Fibroblast of the aortic adventitia (primary cell): ENCODE measurements around the gene CHST8. TPM values are rescaled to one million over a fixed set of nuclear protein-coding genes. Genes with fewer than 3 reads are reported as not detected.
"Not testable (repeated sequence)": the region's sequence is repeated elsewhere in the genome, so short reads cannot be mapped to it uniquely, and the experiment has no call there.

Experiments used
- DNase-seq: peaks from one replicate; pipeline ENCODE4 v3.0.0-alpha.2; 2010; ENCODE audit warnings: low read depth
- H3K4me3 ChIP-seq: 2 replicates; pipeline ENCODE4 v1.5.1; 2011; ENCODE audit warnings: low read depth, mild to moderate bottlenecking, control low read depth, low read length, moderate library complexity
- total RNA-seq: library from RNA; depleted of rRNA; stranded (reverse); fragments of >200 nt; gene quantifications from 2 replicates; pipeline ENCODE4 v1.2.3, GENCODE V29; 2012; ENCODE audit warnings: low replicate concordance
- TF ChIP-seq, protein P1 (sequence below): IDR thresholded peaks from 2 replicates; pipeline ENCODE4 v1.5.1; 2011; ENCODE audit warnings: mild to moderate bottlenecking, low read length, control low read depth, inconsistent platforms; ENCODE audit not compliant: insufficient read depth

CHST8 gene
- total RNA-seq, 1 donor: not detected

DNA sequence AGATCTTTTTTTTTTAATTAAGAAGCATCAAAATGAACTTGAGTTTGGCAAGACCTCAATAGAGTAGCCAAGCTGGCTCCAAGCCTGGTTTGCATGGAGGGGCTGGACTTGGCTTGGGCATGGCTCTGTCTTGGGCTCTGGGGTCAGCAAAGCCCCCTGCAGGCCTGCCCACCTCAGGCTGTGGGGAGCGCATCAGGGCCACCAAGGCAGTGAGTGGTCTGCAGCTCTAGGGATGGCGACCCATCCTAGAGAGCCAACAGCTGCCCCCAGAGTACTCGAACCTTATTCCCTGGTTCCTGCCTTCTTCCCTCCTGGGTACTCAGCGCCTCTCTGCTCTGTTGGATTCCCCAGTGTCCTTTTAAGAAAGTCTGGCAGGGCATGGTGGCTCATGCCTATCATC, 5.4 kb upstream of the CHST8 start:
- no peak for DNase-seq
- TF ChIP-seq, protein P1, sequence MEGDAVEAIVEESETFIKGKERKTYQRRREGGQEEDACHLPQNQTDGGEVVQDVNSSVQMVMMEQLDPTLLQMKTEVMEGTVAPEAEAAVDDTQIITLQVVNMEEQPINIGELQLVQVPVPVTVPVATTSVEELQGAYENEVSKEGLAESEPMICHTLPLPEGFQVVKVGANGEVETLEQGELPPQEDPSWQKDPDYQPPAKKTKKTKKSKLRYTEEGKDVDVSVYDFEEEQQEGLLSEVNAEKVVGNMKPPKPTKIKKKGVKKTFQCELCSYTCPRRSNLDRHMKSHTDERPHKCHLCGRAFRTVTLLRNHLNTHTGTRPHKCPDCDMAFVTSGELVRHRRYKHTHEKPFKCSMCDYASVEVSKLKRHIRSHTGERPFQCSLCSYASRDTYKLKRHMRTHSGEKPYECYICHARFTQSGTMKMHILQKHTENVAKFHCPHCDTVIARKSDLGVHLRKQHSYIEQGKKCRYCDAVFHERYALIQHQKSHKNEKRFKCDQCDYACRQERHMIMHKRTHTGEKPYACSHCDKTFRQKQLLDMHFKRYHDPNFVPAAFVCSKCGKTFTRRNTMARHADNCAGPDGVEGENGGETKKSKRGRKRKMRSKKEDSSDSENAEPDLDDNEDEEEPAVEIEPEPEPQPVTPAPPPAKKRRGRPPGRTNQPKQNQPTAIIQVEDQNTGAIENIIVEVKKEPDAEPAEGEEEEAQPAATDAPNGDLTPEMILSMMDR: no peak
- H3K4me3 ChIP-seq: no peak overlapping the region

DNA sequence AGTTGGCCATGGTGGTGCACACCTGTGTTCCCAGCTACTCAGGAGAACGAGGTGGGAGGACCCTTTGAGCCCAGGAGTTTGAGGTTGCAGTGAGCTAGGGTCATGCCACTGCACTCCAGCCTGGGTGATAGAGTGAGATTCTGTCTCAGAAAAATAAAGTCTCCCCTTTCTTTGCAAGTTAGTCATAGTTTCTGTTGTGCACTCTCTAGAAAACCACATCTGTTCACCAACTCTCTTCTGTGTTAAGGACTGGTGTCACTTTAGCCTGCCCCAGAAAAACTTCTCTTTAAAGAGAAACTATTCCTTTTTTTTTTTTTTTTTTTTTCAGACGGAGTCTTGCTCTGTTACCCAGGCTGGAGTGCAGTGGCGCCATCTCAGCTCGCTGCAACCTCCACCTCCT, 4.9 kb upstream of the CHST8 start:
- no peak overlapping the region for H3K4me3 ChIP-seq
- TF ChIP-seq, protein P1: no peak
- no peak for DNase-seq

DNA sequence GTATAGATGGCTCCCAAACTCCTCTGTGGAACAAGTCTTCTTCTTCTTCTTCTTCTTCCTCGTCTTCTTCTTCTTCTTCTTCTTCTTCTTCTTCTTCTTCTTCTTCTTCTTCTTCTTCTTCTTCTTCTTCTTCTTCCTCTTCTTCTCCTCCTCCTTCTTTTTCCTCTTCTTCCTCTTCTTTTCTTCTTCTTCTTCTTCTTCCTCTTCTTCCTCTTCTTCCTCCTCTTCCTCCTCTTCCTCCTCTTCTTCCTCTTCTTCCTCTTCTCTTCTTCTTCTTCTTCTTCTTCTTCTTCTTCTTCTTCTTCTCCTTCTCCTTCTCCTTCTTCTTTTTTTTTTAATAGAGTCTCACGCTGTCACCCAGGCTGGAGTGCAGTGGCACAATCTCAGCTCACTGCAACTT, 3.4 kb upstream of the CHST8 start:
- DNase-seq, H3K4me3 ChIP-seq: not testable (repeated sequence)

DNA sequence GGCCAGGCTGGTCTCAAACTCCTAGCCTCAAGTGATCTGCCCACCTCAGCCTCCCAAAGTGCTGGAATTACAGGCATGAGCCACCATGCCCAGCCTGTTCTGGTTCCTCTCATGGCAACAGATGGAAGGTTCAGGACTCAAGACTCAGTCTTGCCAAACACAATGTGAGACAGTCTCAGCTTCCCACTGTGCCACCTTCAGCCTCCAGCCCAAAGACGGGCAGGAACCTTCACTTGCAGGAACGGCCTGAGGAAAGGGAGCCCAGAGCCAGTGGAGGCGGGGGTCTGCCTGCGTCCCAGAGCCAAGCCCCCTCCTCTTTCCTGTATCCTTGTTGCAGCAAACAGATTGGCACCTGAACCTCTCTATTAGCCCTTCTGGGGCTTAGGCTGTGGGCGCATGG, 2.9 kb upstream of the CHST8 start:
- no peak overlapping the region for H3K4me3 ChIP-seq
- TF ChIP-seq, protein P1: no peak
- DNase-seq: no peak

DNA sequence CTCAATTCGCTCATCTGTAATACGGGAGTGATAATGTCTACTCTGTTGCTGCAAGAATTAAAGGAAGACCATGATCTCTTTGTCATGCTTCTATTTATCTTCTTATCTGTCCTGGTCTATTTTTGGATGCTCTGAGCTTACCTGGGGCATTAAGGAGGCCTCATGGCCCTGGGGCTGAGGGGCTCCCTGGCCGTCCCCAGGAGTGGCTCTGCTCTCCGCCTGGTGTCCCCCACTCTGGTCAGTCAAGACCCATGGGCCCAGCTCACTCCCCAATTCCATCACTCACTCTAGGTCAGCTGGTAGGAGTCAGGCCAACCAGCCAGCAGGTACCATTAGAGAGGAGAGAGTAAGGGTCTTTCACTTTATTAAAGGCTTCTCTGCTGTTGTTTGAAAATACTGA, 1.1 kb upstream of the CHST8 start:
- DNase-seq: no peak
- TF ChIP-seq, protein P1: no peak
- H3K4me3 ChIP-seq: no peak overlapping the region

DNA sequence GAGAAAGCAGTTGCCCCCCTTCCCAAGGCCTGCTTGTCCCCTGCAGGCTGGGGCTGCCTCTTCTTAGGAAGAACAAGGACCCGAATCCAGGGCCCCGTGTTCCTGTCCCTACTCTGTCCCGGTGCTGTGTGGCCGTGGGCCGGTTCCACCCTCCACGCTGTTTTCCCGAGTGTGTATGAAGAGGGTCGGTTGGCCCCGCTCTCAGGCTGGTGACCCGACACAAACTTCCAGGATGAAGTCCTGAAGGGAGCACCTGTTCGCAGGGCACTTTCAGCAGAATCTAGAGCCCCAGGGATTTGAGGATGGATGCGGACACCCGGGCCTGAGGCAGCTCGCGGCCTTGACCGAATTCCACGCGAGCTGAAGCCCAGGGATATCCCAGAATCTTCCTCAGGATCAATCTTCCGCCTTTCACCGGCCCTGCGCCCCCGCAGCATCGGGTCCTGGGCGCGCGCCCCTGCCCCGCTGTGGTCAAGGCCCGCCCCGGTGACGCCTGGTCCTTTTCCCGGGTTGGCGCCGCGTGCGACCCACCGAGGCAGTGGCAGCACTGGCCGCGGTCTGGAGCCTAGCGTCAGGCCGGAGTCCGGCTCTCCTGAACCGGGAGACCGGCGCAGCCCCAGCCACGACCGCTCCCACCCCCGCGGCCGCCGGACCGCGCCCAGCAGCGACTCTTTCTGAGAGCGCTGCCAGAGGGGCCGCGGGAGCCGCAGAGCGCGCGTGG, 528 bp upstream of the CHST8 start:
- DNase-seq: no peak
- no peak overlapping the region for H3K4me3 ChIP-seq
- TF ChIP-seq, protein P1: no peak

DNA sequence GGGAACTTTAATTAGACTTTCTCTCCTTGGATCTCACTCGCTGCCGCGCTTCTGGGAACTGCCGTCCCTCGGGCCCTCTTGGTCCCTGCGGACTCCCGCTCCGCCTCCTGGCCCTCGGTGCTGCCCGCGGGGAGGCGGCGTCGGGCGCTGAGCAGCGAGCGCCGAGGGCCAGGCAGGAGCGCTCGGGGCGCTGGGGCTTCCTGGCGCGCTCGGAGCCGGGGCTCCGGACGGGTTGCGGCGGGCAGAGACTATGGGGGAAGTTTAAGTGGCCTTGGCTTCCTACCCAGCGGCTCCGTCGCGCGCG, 704 bp downstream of the CHST8 start:
- TF ChIP-seq, protein P1: no peak
- no peak overlapping the region for H3K4me3 ChIP-seq
- no peak for DNase-seq
